Stimulated activated CD4-positive, alpha-beta T cell treated with anti-CD3 and anti-CD28 coated beads, Interleukin-2, amount 100 ng/mL, for 48 hours (primary cell): ENCODE data around the gene SLC45A2.
"Not testable (repeated sequence)": the region's sequence is repeated elsewhere in the genome, so short reads cannot be mapped to it uniquely, and the experiment has no call there.

Experiments used
- DNase-seq, 2 donors: peaks; one replicate each; pipeline ENCODE4 v3.0.0-alpha.2; 2020

SLC45A2 gene

GRCh38 chr5:33914844-33915243, 69.6 kb downstream of the SLC45A2 start:
- DNase-seq: not testable (repeated sequence)

GRCh38 chr5:33906248-33906647, 78.2 kb downstream of the SLC45A2 start:
- DNase-seq: not testable (repeated sequence)

GRCh38 chr5:33905381-33905780, 79.1 kb downstream of the SLC45A2 start:
- no peak for DNase-seq

GRCh38 chr5:33903118-33903517, 81.4 kb downstream of the SLC45A2 start:
- DNase-seq: no peak

GRCh38 chr5:33901156-33901555, 83.3 kb downstream of the SLC45A2 start:
- DNase-seq: no peak
